Stomach (tissue), 4 donors: Measurements from ENCODE around the gene COPS2.

Experiments
- POLR2A ChIP-seq, 4 donors: fragments of 450-650 bp; IDR thresholded peaks; one replicate each; pipeline ENCODE4 v1.6.1; 2016; ENCODE audit warnings: antibody characterized with exemption in 4 of 4, control low read depth in 2 of 4, mild to moderate bottlenecking in 1 of 4, moderate library complexity in 1 of 4
- POLR2AphosphoS5 ChIP-seq, 3 donors: sonication (generic); formaldehyde crosslinking; IDR thresholded peaks; one replicate each; pipeline ENCODE4 v1.6.1; 2016; ENCODE audit warnings: antibody characterized with exemption in 3 of 3
- TF ChIP-seq, protein P1 (sequence below), 7 experiments: fragments of 450-650 bp in 4 of 7; fragments of 200-600 bp in 3 of 7; sonication (generic) in 3 of 7; IDR thresholded peaks; one replicate each; pipeline ENCODE4 v1.5.1; 2016 to 2019; ENCODE audit warnings: antibody characterized with exemption in 7 of 7, control low read depth in 2 of 7, mild to moderate bottlenecking in 1 of 7

DNA sequence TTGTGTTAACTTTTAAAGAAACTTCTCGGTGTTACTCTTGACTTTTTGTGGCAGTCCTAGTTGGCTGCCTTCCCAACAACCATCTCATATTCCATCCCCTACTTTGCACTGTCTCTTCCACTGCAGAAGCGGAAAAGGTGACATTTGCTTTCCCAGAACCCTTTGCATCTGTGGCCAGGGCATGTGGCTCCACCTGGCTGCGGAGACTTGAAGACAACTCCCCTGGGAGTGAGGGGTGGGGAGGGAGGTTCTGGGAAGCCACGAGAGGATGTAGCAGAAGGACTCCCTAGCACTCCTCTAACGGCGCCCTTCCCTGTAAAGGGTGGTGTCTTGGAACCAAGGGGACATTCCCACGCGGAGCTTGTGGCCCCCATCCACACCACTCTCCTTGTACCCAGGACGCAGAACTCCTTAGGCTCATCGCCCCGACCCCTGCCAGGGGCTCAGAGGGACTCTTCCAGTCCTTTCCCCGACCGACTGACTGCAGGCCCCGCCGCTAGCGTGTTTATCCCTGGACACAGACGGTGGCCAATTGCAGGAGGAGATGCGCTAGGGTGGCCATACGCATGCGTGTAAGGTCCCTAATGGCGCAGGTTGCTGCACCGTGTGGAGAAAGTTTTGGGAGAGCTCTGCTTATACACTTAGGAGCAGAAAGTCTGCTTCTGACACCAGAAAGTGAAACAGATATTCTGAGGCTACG lies 75.9 kb downstream of the COPS2 start:
- TF ChIP-seq POLR2A (IDR thresholded peaks at IDR 0.05), result no peak
- TF ChIP-seq POLR2AphosphoS5 (IDR thresholded peaks at IDR 0.05), result no peak
- TF ChIP-seq, protein P1, sequence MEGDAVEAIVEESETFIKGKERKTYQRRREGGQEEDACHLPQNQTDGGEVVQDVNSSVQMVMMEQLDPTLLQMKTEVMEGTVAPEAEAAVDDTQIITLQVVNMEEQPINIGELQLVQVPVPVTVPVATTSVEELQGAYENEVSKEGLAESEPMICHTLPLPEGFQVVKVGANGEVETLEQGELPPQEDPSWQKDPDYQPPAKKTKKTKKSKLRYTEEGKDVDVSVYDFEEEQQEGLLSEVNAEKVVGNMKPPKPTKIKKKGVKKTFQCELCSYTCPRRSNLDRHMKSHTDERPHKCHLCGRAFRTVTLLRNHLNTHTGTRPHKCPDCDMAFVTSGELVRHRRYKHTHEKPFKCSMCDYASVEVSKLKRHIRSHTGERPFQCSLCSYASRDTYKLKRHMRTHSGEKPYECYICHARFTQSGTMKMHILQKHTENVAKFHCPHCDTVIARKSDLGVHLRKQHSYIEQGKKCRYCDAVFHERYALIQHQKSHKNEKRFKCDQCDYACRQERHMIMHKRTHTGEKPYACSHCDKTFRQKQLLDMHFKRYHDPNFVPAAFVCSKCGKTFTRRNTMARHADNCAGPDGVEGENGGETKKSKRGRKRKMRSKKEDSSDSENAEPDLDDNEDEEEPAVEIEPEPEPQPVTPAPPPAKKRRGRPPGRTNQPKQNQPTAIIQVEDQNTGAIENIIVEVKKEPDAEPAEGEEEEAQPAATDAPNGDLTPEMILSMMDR (IDR thresholded peaks at IDR 0.05), result no peak
